GM10266 (cell line): ENCODE results near the gene AP5Z1.

Experiments used
- DNase-seq: peaks from one replicate; pipeline ENCODE4 v3.0.0; 2012; ENCODE audit errors: extremely low spot score
- CTCF ChIP-seq: IDR thresholded peaks from 2 replicates; pipeline ENCODE4 v1.5.1; 2012; ENCODE audit warnings: mild to moderate bottlenecking, low read depth; ENCODE audit not compliant: control insufficient read depth, insufficient read depth; ENCODE audit errors: missing control alignments

Gene AP5Z1

GRCh38 chr7:4836206-4836661 is 60.8 kb downstream of the AP5Z1 start:
- DNase-seq, result no peak
- TF ChIP-seq CTCF, result no peak

- DNase-seq, result no peak
- no peak for TF ChIP-seq CTCF
Measured at GRCh38 chr7:4837041-4837802, 61.8 kb downstream of the AP5Z1 start.

- TF ChIP-seq CTCF, result no peak
- no peak for DNase-seq
Measured at GRCh38 chr7:4837803-4838625, 62.6 kb downstream of the AP5Z1 start.

GRCh38 chr7:4838626-4839334 is 63.4 kb downstream of the AP5Z1 start:
- no peak for TF ChIP-seq CTCF
- no peak for DNase-seq

GRCh38 chr7:4840079-4840501 is 64.7 kb downstream of the AP5Z1 start:
- DNase-seq, result no peak
- TF ChIP-seq CTCF, result no peak
